ENCODE measurements around the gene ZBED4.

The ZBED4 gene

DNA sequence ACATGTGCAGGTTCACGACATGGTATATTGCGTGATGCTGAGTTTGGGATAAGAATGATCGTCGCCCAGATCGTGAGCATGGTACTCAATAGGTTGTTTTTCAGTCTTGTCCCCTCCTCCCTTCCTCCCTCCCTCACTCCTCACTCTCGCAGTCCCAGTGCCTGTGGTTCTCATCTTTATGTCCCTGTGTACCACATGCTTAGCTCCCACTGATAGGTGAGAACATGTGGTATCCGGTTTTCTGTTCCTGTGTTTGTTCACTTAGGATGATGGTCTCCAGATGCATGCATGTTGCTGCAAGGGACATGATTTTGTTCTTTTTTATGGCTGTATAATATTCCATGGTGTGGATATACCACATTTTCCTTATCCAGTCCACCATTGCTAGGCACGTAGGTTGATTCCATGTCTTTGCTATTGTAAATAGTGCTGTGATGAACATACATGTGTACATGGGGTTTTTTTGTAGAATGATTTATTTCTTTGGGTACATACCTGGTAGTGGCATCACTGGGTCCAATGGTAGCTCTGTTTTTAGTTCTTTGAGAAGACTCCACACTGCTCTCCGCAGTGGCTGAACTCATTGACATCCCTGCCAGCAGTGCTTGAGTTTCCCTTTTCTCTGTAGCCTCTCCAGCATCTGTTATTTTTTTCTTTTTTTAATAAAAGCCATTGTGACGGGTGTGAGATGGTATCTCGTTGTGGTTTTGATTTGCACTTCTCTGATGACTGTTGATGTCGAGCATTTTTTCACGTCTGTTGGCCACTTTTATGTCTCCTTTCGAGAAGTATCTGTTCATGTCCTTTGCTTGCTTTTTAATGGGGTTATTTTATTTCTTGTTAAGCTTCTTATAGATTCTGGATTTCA is 16.4 kb downstream of the ZBED4 start:
- peak; percentile 87 for DNase-seq (ENCODE audit: low read depth, low spot score)

GRCh38 chr22:49871482-49871881 is 17.8 kb downstream of the ZBED4 start:
- no peak overlapping the region for H3K4me3 ChIP-seq (ENCODE audit: low read length)
- DNase-seq (ENCODE audit: low read depth, low spot score), result no peak

More for the DNA sequence above, 16.4 kb downstream of the ZBED4 start:
- H3K4me3 ChIP-seq (ENCODE audit: low read length), result peak overlapping the region; percentile 21

DNA sequence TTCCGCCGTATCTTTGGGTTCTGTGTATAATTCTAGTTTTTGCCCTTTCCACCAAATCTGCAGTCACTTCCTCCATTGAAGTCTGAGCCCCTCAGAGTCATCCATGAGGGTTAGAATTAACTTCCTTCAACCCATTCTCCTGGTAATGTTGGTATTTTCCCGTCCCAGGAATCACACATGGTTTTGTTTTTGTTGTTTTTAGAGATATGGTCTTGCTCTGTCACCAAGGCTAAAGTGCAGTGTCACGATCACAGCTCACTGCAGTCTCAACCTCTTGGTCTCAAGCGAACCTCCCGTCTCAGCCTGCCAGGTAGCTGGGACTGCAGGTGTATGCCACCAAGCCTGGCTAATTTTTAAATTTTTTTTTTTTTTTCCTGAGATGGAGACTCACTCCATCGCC is 18.7 kb downstream of the ZBED4 start:
- DNase-seq (ENCODE audit: low read depth, low spot score), result no peak
- H3K4me3 ChIP-seq (ENCODE audit: low read length), result no peak overlapping the region

GRCh38 chr22:49873228-49873940 is 19.7 kb downstream of the ZBED4 start:
- DNase-seq (ENCODE audit: low read depth, low spot score), result no peak

DNA sequence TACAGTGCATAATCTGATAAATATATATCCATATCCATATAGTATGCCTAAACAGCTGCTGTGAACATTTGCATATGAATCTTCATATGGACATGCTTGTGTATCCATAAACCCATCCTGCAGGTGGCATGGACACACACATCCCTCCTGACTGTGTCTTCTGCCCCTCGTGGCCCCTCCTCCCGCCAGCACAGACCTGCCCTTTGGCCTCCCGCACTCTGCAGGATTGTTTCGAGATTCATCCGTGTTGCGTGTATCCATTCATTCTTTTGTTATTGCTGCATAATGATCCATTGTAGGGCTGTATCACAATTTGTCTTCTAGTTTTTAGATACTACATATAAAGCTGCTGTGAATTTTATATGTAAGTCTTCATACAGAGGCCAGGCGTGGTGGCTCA is 24.0 kb downstream of the ZBED4 start:
- no peak for DNase-seq (ENCODE audit: low read depth, low spot score)
- H3K4me3 ChIP-seq (ENCODE audit: low read length), result no peak overlapping the region

More at GRCh38 chr22:49873228-49873940, 19.7 kb downstream of the ZBED4 start:
- H3K4me3 ChIP-seq (ENCODE audit: low read length), result no peak overlapping the region

DNA sequence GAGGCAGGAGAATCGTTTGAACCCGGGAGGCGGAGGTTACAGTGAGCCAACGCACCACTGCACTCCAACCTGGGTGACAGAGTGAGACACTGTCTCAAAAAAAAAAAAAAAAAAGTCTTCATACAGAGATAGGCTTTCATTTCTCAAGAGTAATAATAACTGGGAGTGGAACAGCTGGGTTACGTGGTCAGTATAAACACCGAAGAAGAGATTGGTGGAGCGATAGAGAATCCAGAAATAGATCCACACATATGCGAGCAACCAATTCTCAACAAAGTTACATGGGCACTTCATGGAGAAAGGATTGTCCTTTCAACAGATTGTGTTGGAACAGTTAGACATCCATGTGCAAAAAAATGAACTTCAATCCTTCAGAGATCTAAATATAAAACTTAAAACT is 24.6 kb downstream of the ZBED4 start:
- no peak for DNase-seq (ENCODE audit: low read depth, low spot score)
- H3K4me3 ChIP-seq (ENCODE audit: low read length), result no peak overlapping the region

DNA sequence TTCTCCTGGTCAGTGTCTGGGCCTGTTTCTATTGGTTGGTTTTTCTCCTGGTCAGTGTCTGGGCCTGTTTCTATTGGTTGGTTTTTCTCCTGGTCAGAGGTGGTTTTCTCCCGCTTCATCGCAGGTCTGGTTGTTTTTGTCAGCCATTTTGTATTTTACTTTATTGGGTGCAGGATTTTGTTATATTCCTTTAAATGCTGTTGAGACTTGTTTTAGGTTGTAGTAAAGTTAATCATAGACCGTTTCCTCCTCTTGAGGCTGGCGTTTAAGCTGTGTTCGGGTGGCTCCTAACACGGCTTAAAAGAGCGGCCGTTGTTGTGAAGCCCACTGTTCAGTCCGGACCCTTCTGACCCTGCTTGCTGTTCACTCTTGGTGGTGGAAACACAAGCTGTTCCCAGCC is 26.2 kb downstream of the ZBED4 start:
- H3K4me3 ChIP-seq (ENCODE audit: low read length), result peak overlapping the region; percentile 38
- DNase-seq (ENCODE audit: low read depth, low spot score), result no peak

DNA sequence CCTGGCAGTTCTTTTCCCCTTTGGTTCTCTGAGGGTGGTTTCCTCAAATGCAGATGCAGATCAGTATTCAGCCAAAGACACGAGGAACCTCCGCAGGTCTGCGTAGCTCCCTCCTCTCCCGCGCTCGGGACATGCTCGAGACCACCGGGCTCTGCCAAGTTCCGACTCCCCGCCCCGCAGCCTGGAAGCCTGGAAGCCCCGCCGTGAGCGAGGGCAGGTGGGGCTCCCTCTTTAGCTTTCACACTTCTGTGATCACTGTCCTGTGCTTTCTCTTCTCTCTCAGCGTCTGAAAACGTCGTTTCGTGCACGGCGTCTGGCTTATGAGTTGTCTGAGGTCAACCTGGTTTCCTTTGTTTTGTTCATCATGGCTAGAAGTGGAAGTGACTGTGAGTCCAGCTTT is 26.6 kb downstream of the ZBED4 start:
- peak; percentile 58 for DNase-seq (ENCODE audit: low read depth, low spot score)
- peak overlapping the region; percentile 38 for H3K4me3 ChIP-seq (ENCODE audit: low read length)

DNA sequence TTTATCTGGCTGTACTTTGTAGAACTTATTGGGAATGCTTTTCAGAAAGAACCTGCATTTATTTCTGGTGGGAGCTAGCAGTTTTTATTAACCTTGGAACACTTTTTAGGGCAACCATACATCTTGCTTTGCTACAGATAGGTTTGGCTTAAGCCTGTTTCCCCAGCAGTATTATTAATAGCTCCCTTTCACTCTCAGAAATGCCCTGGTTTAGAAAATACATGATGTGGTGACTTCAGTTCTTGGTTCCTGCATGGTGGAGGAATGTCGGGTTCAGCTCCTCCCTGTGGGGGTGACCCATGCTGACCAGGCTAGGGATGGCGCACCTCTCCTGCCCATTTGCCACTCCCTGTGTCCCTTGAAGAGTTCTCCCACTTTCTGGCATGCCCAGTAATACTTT is 28.2 kb downstream of the ZBED4 start:
- no peak for DNase-seq (ENCODE audit: low read depth, low spot score)
- H3K4me3 ChIP-seq (ENCODE audit: low read length), result no peak overlapping the region

GRCh38 chr22:49882519-49883293 is 29.1 kb downstream of the ZBED4 start:
- no peak for DNase-seq (ENCODE audit: low read depth, low spot score)
- H3K4me3 ChIP-seq (ENCODE audit: low read length), result no peak overlapping the region

- DNase-seq (ENCODE audit: low read depth, low spot score), result no peak
- no peak overlapping the region for H3K4me3 ChIP-seq (ENCODE audit: low read length)
Measured at GRCh38 chr22:49883294-49883640, 29.6 kb downstream of the ZBED4 start.

DNA sequence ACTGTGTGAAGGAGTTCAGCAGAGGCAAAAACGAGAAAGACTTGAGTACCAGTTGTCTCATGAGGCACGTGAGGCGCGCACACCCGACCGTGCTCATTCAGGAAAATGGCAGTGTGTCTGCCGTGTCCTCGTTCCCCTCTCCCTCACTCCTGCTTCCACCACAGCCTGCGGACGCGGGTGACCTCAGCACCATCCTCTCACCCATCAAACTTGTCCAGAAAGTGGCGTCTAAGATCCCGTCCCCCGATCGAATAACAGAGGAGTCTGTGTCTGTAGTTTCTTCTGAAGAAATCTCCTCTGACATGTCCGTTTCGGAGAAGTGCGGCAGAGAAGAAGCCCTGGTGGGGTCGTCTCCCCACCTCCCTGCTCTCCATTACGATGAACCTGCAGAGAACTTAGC is 30.4 kb downstream of the ZBED4 start:
- no peak for DNase-seq (ENCODE audit: low read depth, low spot score)
- H3K4me3 ChIP-seq (ENCODE audit: low read length), result no peak overlapping the region

- DNase-seq (ENCODE audit: low read depth, low spot score), result no peak
Measured at GRCh38 chr22:49884503-49885260, 31.0 kb downstream of the ZBED4 start.

GRCh38 chr22:49885281-49885680 is 31.6 kb downstream of the ZBED4 start:
- no peak overlapping the region for H3K4me3 ChIP-seq (ENCODE audit: low read length)
- no peak for DNase-seq (ENCODE audit: low read depth, low spot score)

More at GRCh38 chr22:49884503-49885260, 31.0 kb downstream of the ZBED4 start:
- no peak overlapping the region for H3K4me3 ChIP-seq (ENCODE audit: low read length)

DNA sequence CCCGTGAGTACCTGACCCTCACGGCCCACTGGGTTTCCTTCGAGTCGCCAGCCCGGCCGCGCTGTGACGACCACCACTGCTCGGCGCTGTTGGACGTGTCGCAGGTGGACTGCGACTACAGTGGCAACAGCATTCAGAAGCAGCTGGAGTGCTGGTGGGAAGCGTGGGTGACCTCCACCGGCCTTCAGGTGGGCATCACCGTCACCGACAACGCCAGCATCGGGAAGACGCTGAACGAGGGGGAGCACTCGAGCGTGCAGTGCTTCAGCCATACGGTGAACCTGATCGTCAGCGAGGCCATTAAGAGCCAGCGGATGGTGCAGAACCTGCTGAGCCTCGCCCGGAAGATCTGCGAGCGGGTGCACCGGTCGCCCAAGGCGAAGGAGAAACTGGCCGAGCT is 32.2 kb downstream of the ZBED4 start:
- no peak for DNase-seq (ENCODE audit: low read depth, low spot score)

GRCh38 chr22:49886346-49887063 is 32.9 kb downstream of the ZBED4 start:
- no peak for DNase-seq (ENCODE audit: low read depth, low spot score)
- H3K4me3 ChIP-seq (ENCODE audit: low read length), result no peak overlapping the region

More for the DNA sequence above, 32.2 kb downstream of the ZBED4 start:
- no peak overlapping the region for H3K4me3 ChIP-seq (ENCODE audit: low read length)

- no peak for DNase-seq (ENCODE audit: low read depth, low spot score)
- no peak overlapping the region for H3K4me3 ChIP-seq (ENCODE audit: low read length)
Measured at GRCh38 chr22:49887064-49887451, 33.4 kb downstream of the ZBED4 start.

DNA sequence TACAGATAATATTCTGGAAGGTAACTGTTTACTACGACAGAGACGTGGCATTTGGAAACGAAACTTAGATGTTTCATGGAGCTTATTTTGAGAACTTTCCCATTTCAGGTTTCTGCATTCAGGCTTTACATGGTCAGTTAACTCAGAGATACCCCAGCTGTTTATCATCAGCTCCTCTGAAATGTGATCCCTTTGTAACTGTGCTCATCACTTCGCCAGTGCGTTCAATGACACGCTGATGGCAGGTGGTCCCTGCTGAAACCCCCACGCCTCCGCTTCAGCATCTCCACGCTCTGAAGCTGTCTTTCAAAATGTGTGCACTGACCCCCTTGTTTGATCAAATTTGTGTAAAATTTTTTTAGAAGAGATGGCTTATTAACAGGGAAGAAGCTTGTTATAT is 34.1 kb downstream of the ZBED4 start:
- H3K4me3 ChIP-seq (ENCODE audit: low read length), result no peak overlapping the region
- no peak for DNase-seq (ENCODE audit: low read depth, low spot score)
